Endothelial cell of umbilical vein (primary cell): ENCODE results near the gene POLR2E. TPM values are rescaled to one million over a fixed set of nuclear protein-coding genes. Genes with fewer than 3 reads are reported as not detected.
A peak's percentile ranks its signal among the peaks of the same experiment; 100 is the strongest.

ENCODE experiments used
- BruUV-seq: library from RNA; stranded (reverse); fragments of 400-500 nt; replicated peaks from 2 replicates; lab custom pipeline; 2021; lab: Mats Ljungman, UMichigan
- CTCF ChIA-PET: fragments of 300-600, 350-600 bp; sonication (Branson Sonifier 250); formaldehyde crosslinking; loops from one replicate; lab custom pipeline; 2021; ENCODE audit warnings: antibody characterized with exemption, inconsistent platforms; lab: Charles Lee
- POLR2A ChIA-PET: fragments of 300-600, 350-600 bp; sonication (Branson Sonifier 250); formaldehyde crosslinking; loops from one replicate; lab custom pipeline; 2021; ENCODE audit warnings: antibody characterized with exemption, inconsistent platforms; lab: Charles Lee
- DNase-seq: peaks from one replicate; pipeline ENCODE4 v3.0.0-alpha.2; 2011; ENCODE audit warnings: low read depth, low spot score
- FAIRE-seq: peaks from 2 replicates; lab custom pipeline; 2011; peaks lifted over from hg19 to GRCh38; lab: Jason Lieb, UNC
- H2AFZ ChIP-seq: 2 replicates; pipeline ENCODE4 v1.6.0; 2012; ENCODE audit warnings: low read depth, low read length, control low read depth, inconsistent platforms
- H3K27ac ChIP-seq: 2 replicates; pipeline ENCODE4 v1.5.1; 2011; ENCODE audit warnings: low read depth, mild to moderate bottlenecking, control low read depth, low read length, moderate library complexity; ENCODE audit not compliant: insufficient read depth
- H3K27me3 ChIP-seq, 2 experiments: 2 replicates each; pipeline versions ENCODE4 v1.6.0 to v1.6.1; 2011; ENCODE audit warnings: low read length in 2 of 2, mixed read lengths in 1 of 2; ENCODE audit not compliant: control insufficient read depth in 2 of 2, insufficient read depth in 2 of 2
- H3K36me3 ChIP-seq, 2 experiments: 2 replicates in 1 of 2; 3 replicates in 1 of 2; pipeline ENCODE4 v1.5.1; 2011; ENCODE audit warnings: low read length in 2 of 2, mild to moderate bottlenecking in 1 of 2, moderate library complexity in 1 of 2; ENCODE audit not compliant: control insufficient read depth in 2 of 2, insufficient read depth in 2 of 2; ENCODE audit errors: extremely low read depth in 1 of 2
- H3K4me1 ChIP-seq: 3 replicates; pipeline ENCODE4 v1.5.1; 2011; ENCODE audit warnings: mild to moderate bottlenecking, low read length; ENCODE audit not compliant: control insufficient read depth, insufficient read depth; ENCODE audit errors: extremely low read depth
- H3K4me2 ChIP-seq: 2 replicates; pipeline ENCODE4 v1.6.1; 2011; ENCODE audit warnings: low read length, control low read depth, mixed read lengths; ENCODE audit not compliant: insufficient read depth
- H3K4me3 ChIP-seq, 3 experiments: fragments of 200-600 bp in 1 of 3; sonication (generic), shearing (Covaris generic) in 1 of 3; replicated peaks in 1 of 3; 2 replicates each; pipeline ENCODE4 v1.5.1; 2011 to 2016; ENCODE audit warnings: control low read depth in 3 of 3, low read length in 3 of 3, mild to moderate bottlenecking in 2 of 3, inconsistent platforms in 1 of 3, low read depth in 1 of 3, moderate library complexity in 1 of 3; ENCODE audit not compliant: insufficient read depth in 1 of 3
- H3K79me2 ChIP-seq: 2 replicates; pipeline ENCODE4 v1.6.0; 2012; ENCODE audit warnings: low read length, inconsistent platforms; ENCODE audit not compliant: control insufficient read depth, insufficient read depth
- H3K9ac ChIP-seq: replicated peaks from 2 replicates; pipeline ENCODE3; 2011; ENCODE audit warnings: low read length, control low read depth; ENCODE audit not compliant: insufficient read depth; ENCODE audit errors: extremely low read depth
- H3K9me1 ChIP-seq: replicated peaks from 3 replicates; pipeline ENCODE4 v1.6.0; 2011; ENCODE audit warnings: mild to moderate bottlenecking, low read length; ENCODE audit not compliant: control insufficient read depth, insufficient read depth; ENCODE audit errors: extremely low read depth
- H3K9me3 ChIP-seq: replicated peaks from 2 replicates; pipeline ENCODE4 v1.5.1; 2012; ENCODE audit warnings: low read length, inconsistent platforms; ENCODE audit not compliant: control insufficient read depth, insufficient read depth
- H4K20me1 ChIP-seq: replicated peaks from 2 replicates; pipeline ENCODE3; 2011; ENCODE audit warnings: mild to moderate bottlenecking, low read length; ENCODE audit not compliant: control insufficient read depth, insufficient read depth; ENCODE audit errors: extremely low read depth
- FOS ChIP-seq: IDR thresholded peaks from 2 replicates; pipeline ENCODE4 v1.6.1; 2011; ENCODE audit warnings: mild to moderate bottlenecking, low read length, moderate library complexity, borderline replicate concordance; ENCODE audit not compliant: insufficient read depth
- GATA2 ChIP-seq: IDR thresholded peaks from 2 replicates; pipeline ENCODE4 v1.7.0; 2011; ENCODE audit warnings: low read depth, mild to moderate bottlenecking, moderate library complexity, mixed read lengths, low read length; ENCODE audit not compliant: insufficient read length, insufficient read depth
- JUN ChIP-seq: IDR thresholded peaks from 2 replicates; pipeline ENCODE4 v1.6.1; 2011; ENCODE audit warnings: borderline replicate concordance, low read depth; ENCODE audit not compliant: insufficient read length, insufficient read depth
- POLR2A ChIP-seq: IDR thresholded peaks from 2 replicates; pipeline ENCODE4 v1.6.1; 2012; ENCODE audit warnings: low read depth, mild to moderate bottlenecking, control low read depth, low read length
- POLR2AphosphoS5 ChIP-seq: IDR thresholded peaks from 2 replicates; pipeline ENCODE4 v1.6.1; 2012; ENCODE audit warnings: low read depth, mild to moderate bottlenecking, control low read depth, low read length, moderate library complexity; ENCODE audit not compliant: insufficient read depth
- dilution Hi-C: fragments of 300-500 bp; cut with MboI; formaldehyde crosslinking; loops from one replicate; pipeline ENCODE4 v1.15.0; 2019; ENCODE audit warnings: low sequenced_read_pairs; ENCODE audit not compliant: extremely low pct_ligation_motif_present
- intact Hi-C: fragments of 100-400 bp; cut with micrococcal nuclease; formaldehyde crosslinking; loops from one replicate; pipeline ENCODE4 v1.10.0; 2022
- polyA plus RNA-seq, 4 experiments: library from polyadenylated mRNA; depleted of rRNA in 3 of 4; stranded (reverse) in 3 of 4; unstranded in 1 of 4; fragments of >200 nt; gene quantifications; 2 replicates each; pipeline versions ENCODE4 v1.2.1 to v1.2.3, GENCODE V29; 2011 to 2012; ENCODE audit warnings: missing spikeins in 1 of 4
- total RNA-seq: library from RNA; stranded (reverse); gene quantifications from 2 replicates; pipeline ENCODE4 v1.2.3, GENCODE V29; 2021

POLR2E gene
- total and polyA plus RNA-seq, 2 donors (not counting 3 experiments of a cell fraction or from before 2014, with no cell fraction given) = 272 to 344 TPM

DNA sequence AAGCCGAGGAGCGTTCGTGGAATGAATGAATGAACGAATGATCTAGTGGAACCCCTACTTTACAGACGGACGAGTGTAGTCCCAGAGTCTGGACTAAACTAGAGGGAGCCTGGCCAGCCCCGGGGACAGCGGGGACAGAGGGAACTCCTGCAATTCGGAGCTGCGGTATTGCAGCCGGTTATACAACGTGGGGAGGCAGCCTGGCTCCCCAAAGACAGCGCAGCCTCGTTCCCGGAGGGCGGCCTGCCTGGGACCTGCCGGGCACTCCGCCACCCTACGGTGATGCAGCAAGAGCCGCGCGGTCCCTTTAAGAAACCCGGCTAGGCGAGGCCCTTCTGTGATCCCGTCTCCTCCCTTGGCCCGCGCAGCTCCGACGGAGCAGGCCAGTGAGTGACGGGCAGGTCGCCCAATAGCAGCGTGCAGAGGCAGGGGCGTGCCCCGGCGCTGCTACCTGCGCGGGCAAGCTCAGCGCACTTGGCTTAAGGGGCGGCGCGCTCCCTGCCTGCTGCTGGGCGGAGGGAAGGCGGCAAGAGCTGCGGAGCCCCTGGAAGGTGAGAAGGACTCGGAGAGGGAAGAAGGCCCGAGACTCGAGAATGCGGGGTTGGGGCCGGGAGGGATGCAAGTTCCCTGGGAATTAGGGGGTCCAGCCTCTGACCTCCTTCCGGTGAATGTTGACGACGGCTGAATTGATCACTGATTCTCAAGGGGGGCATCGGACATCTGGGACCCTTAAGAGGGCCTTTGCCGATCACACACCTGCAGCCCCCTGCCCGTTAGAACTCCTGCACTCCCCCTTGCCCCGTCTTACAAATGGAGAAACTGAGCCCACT lies 55.3 kb downstream of the POLR2E start, which contains the start of gene ABCA7:
TSS of gene ABCA7 (plus strand) at position 462 of the 830 bp plus-strand sequence. CDS start 1,255 bp downstream, outside the sequence.
- intact Hi-C loops = loop anchor here (2.0 kb wide), 1 partner anchor 55 kb away; the partner anchor contains the start of gene POLR2E
- peaks cover 25% of the 10 kb centered on the region for H3K4me1 ChIP-seq
- H3K36me3 ChIP-seq = peaks cover 11 to 12% of the 10 kb centered on the region in 2 experiments
- BruUV-seq = no TSS peak
- FAIRE-seq (peak; percentile 93), DNase-seq (peak; percentile 98)
- H3K27ac ChIP-seq = no peak within 1 kb of the TSS
- CTCF ChIA-PET = interaction anchor here (0.8 to 2.7 kb wide), 4 partner anchors 11 to 27 kb away, joined by 3 to 10 read pairs (median 6); partner anchors contain the start of genes ARHGAP45, CNN2 and RNU6-2
- dilution Hi-C loops = no loop called here
- H3K4me3 ChIP-seq = peak within 1 kb of the TSS; percentile 6 to 51 (median 51)
- H3K27me3 ChIP-seq = no peaks in the 10 kb centered on the region
- TF ChIP-seq GATA2 = no peak
- peak; percentile 83 for TF ChIP-seq POLR2AphosphoS5
- TF ChIP-seq JUN = no peak
- TF ChIP-seq POLR2A = peak; percentile 44
- no peak for TF ChIP-seq FOS
- H4K20me1 ChIP-seq = no peaks in the 10 kb centered on the region
- H3K4me2 ChIP-seq = peak within 1 kb of the TSS; percentile 83
- H3K79me2 ChIP-seq = no peaks in the 10 kb centered on the region
- H2AFZ ChIP-seq = peak within 1 kb of the TSS; percentile 55
- H3K9ac ChIP-seq = no peak within 1 kb of the TSS
- H3K9me3 ChIP-seq = no peaks in the 10 kb centered on the region
- no peaks in the 10 kb centered on the region for H3K9me1 ChIP-seq
- POLR2A ChIA-PET = interaction anchor here (0.6 to 1.7 kb wide), 3 partner anchors 9 to 64 kb away, joined by 3 to 36 read pairs (median 3); partner anchors contain the start of gene CNN2
